ENCODE data around the gene CTSD. TPM values are rescaled to one million over a fixed set of nuclear protein-coding genes. Genes with fewer than 3 reads are reported as not detected.
A peak's percentile ranks its signal among the peaks of the same experiment; 100 is the strongest.

Gene CTSD
- total RNA-seq, 2 donors from 2014 or later = 38.0 to 59.1 TPM

GRCh38 chr11:1749395-1750351, 14.1 kb downstream of the CTSD start:
- ATAC-seq (replicated peaks) = no peak
- H3K4me1 Mint-ChIP-seq = peaks cover 8% of the 10 kb centered on the region
- H3K36me3 Mint-ChIP-seq (ENCODE audit: low read depth) = peaks cover 14% of the 10 kb centered on the region
- H3K27me3 Mint-ChIP-seq = peaks cover 13% of the 10 kb centered on the region
- H3K27ac Mint-ChIP-seq = no peak overlapping the region
- peak overlapping the region; percentile 15 for H3K4me3 Mint-ChIP-seq
- peaks cover 4% of the 10 kb centered on the region for H3K9me3 Mint-ChIP-seq

- Mint-ChIP-seq H3K4me3 (no peak overlapping the region), H3K4me1 (peaks cover 8% of the 10 kb centered on the region), H3K27me3 (peaks cover 13% of the 10 kb centered on the region), H3K27ac (no peak overlapping the region), H3K9me3 (peaks cover 4% of the 10 kb centered on the region), H3K36me3 (ENCODE audit: low read depth) (peaks cover 9% of the 10 kb centered on the region)
- no peak for ATAC-seq (replicated peaks)
Observed at GRCh38 chr11:1748636-1749394, 14.9 kb downstream of the CTSD start.

GRCh38 chr11:1747753-1748635, 15.7 kb downstream of the CTSD start:
- no peak overlapping the region for H3K4me3 Mint-ChIP-seq
- no peak overlapping the region for H3K27ac Mint-ChIP-seq
- ATAC-seq (replicated peaks) = no peak
- H3K9me3 Mint-ChIP-seq = peaks cover 4% of the 10 kb centered on the region
- peaks cover 5% of the 10 kb centered on the region for H3K36me3 Mint-ChIP-seq (ENCODE audit: low read depth)
- H3K27me3 Mint-ChIP-seq = peaks cover 13% of the 10 kb centered on the region
- peaks cover 8% of the 10 kb centered on the region for H3K4me1 Mint-ChIP-seq

- Mint-ChIP-seq H3K4me3 (no peak overlapping the region), H3K27ac (no peak overlapping the region), H3K4me1 (peaks cover 8% of the 10 kb centered on the region), H3K36me3 (ENCODE audit: low read depth) (no peaks in the 10 kb centered on the region), H3K9me3 (peaks cover 4% of the 10 kb centered on the region), H3K27me3 (peaks cover 13% of the 10 kb centered on the region)
- ATAC-seq (replicated peaks) = no peak
Observed at GRCh38 chr11:1746956-1747752, 16.6 kb downstream of the CTSD start.

GRCh38 chr11:1746511-1746931, 17.2 kb downstream of the CTSD start:
- no peak overlapping the region for H3K4me3 Mint-ChIP-seq
- no peaks in the 10 kb centered on the region for H3K36me3 Mint-ChIP-seq (ENCODE audit: low read depth)
- H3K9me3 Mint-ChIP-seq = peaks cover 4% of the 10 kb centered on the region
- peaks cover 8% of the 10 kb centered on the region for H3K4me1 Mint-ChIP-seq
- ATAC-seq (replicated peaks) = no peak
- peaks cover 13% of the 10 kb centered on the region for H3K27me3 Mint-ChIP-seq
- no peak overlapping the region for H3K27ac Mint-ChIP-seq

GRCh38 chr11:1745701-1746320, 17.9 kb downstream of the CTSD start:
- H3K36me3 Mint-ChIP-seq (ENCODE audit: low read depth) = no peaks in the 10 kb centered on the region
- ATAC-seq (replicated peaks) = no peak
- no peak overlapping the region for H3K4me3 Mint-ChIP-seq
- H3K27me3 Mint-ChIP-seq = peaks cover 13% of the 10 kb centered on the region
- peaks cover 8% of the 10 kb centered on the region for H3K4me1 Mint-ChIP-seq
- no peak overlapping the region for H3K27ac Mint-ChIP-seq
- H3K9me3 Mint-ChIP-seq = peaks cover 4% of the 10 kb centered on the region

GRCh38 chr11:1744891-1745700, 18.6 kb downstream of the CTSD start:
- Mint-ChIP-seq H3K36me3 (ENCODE audit: low read depth) (no peaks in the 10 kb centered on the region), H3K27ac (no peak overlapping the region), H3K4me1 (peaks cover 8% of the 10 kb centered on the region), H3K4me3 (no peak overlapping the region), H3K9me3 (peaks cover 4% of the 10 kb centered on the region), H3K27me3 (peaks cover 7% of the 10 kb centered on the region)
- no peak for ATAC-seq (replicated peaks)

GRCh38 chr11:1744137-1744886, 19.4 kb downstream of the CTSD start:
- H3K27me3 Mint-ChIP-seq = peaks cover under 1% of the 10 kb centered on the region
- peaks cover 4% of the 10 kb centered on the region for H3K9me3 Mint-ChIP-seq
- no peak for ATAC-seq (replicated peaks)
- no peak overlapping the region for H3K27ac Mint-ChIP-seq
- no peaks in the 10 kb centered on the region for H3K36me3 Mint-ChIP-seq (ENCODE audit: low read depth)
- peaks cover 4% of the 10 kb centered on the region for H3K4me1 Mint-ChIP-seq
- no peak overlapping the region for H3K4me3 Mint-ChIP-seq

- H3K36me3 Mint-ChIP-seq (ENCODE audit: low read depth) = no peaks in the 10 kb centered on the region
- peaks cover 4% of the 10 kb centered on the region for H3K9me3 Mint-ChIP-seq
- peaks cover 4% of the 10 kb centered on the region for H3K27me3 Mint-ChIP-seq
- ATAC-seq (replicated peaks) = no peak
- H3K4me3 Mint-ChIP-seq = no peak overlapping the region
- no peak overlapping the region for H3K27ac Mint-ChIP-seq
- peaks cover 4% of the 10 kb centered on the region for H3K4me1 Mint-ChIP-seq
Observed at GRCh38 chr11:1743585-1744136, 20.1 kb downstream of the CTSD start.

GRCh38 chr11:1742869-1743584, 20.7 kb downstream of the CTSD start:
- Mint-ChIP-seq H3K4me3 (no peak overlapping the region), H3K27ac (no peak overlapping the region), H3K27me3 (peaks cover 4% of the 10 kb centered on the region), H3K9me3 (peaks cover 4% of the 10 kb centered on the region), H3K4me1 (peaks cover 4% of the 10 kb centered on the region), H3K36me3 (ENCODE audit: low read depth) (no peaks in the 10 kb centered on the region)
- ATAC-seq (replicated peaks) = no peak

GRCh38 chr11:1742371-1742770, 21.4 kb downstream of the CTSD start:
- ATAC-seq (replicated peaks) = peak; percentile 61
- H3K4me3 Mint-ChIP-seq = no peak overlapping the region
- H3K9me3 Mint-ChIP-seq = peaks cover 4% of the 10 kb centered on the region
- peaks cover 4% of the 10 kb centered on the region for H3K27me3 Mint-ChIP-seq
- no peak overlapping the region for H3K27ac Mint-ChIP-seq
- no peaks in the 10 kb centered on the region for H3K36me3 Mint-ChIP-seq (ENCODE audit: low read depth)
- H3K4me1 Mint-ChIP-seq = peaks cover 4% of the 10 kb centered on the region
